Esophagus muscularis mucosa (tissue), 4 donors: ENCODE data around the gene UGT1A10.

Experiments used
- CTCF ChIP-seq, 3 experiments: fragments of 200-600 bp in 2 of 3; fragments of 450-650 bp in 1 of 3; sonication (generic) in 2 of 3; IDR thresholded peaks; one replicate each; pipeline ENCODE4 v1.5.1; 2017 to 2019; ENCODE audit warnings: antibody characterized with exemption in 3 of 3, mild to moderate bottlenecking in 2 of 3, moderate library complexity in 1 of 3
- EP300 ChIP-seq: sonication (generic); formaldehyde crosslinking; IDR thresholded peaks from one replicate; pipeline ENCODE4 v1.6.1; 2017; ENCODE audit warnings: antibody characterized with exemption
- POLR2A ChIP-seq: fragments of 450-650 bp; IDR thresholded peaks from one replicate; pipeline ENCODE4 v1.6.1; 2017; ENCODE audit warnings: antibody characterized with exemption, moderate library complexity, mild to moderate bottlenecking, low read depth

GRCh38 chr2:233756429-233757081 is 120.3 kb downstream of the UGT1A10 start:
- TF ChIP-seq EP300, result no peak
- TF ChIP-seq POLR2A, result no peak
- no peak for TF ChIP-seq CTCF (IDR thresholded peaks at IDR 0.05)
